ENCODE results near the gene KIF4A. TPM values are rescaled to one million over a fixed set of nuclear protein-coding genes. Genes with fewer than 3 reads are reported as not detected.
A peak's percentile ranks its signal among the peaks of the same experiment; 100 is the strongest.

The KIF4A gene
- total RNA-seq, 1 donor from 2014 or later = 26.5 TPM

- peaks cover 14% of the 10 kb centered on the region for H3K36me3 Mint-ChIP-seq (ENCODE audit: low read depth)
- intact Hi-C loops (cut with micrococcal nuclease) = loop anchor here (1.0 to 10.0 kb wide), 3 partner anchors 210 to 300 kb away; no protein-coding TSS in a partner anchor
- H3K27ac Mint-ChIP-seq = peak overlapping the region; percentile 93
- no peaks in the 10 kb centered on the region for H3K27me3 Mint-ChIP-seq (ENCODE audit: low read depth)
- peaks cover 29% of the 10 kb centered on the region for H3K4me1 Mint-ChIP-seq (ENCODE audit: low read depth)
- H3K9me3 Mint-ChIP-seq = no peaks in the 10 kb centered on the region
- peak overlapping the region; percentile 89 for H3K4me3 Mint-ChIP-seq (ENCODE audit: low read depth)
- peak; percentile 61 for DNase-seq (ENCODE audit: low spot score)
Measured at GRCh38 chrX:70454441-70455365, 164.8 kb downstream of the KIF4A start.

- no peak for DNase-seq (ENCODE audit: low spot score)
- intact Hi-C loops (cut with micrococcal nuclease) = loop anchor here (1.0 to 10.0 kb wide), 4 partner anchors 53 to 299 kb away; no protein-coding TSS in a partner anchor
Measured at GRCh38 chrX:70455366-70456202, 165.7 kb downstream of the KIF4A start.

GRCh38 chrX:70456256-70456655 lies 166.4 kb downstream of the KIF4A start:
- peaks cover 30% of the 10 kb centered on the region for H3K4me1 Mint-ChIP-seq (ENCODE audit: low read depth)
- H3K36me3 Mint-ChIP-seq (ENCODE audit: low read depth) = peaks cover 25% of the 10 kb centered on the region
- H3K9me3 Mint-ChIP-seq = no peaks in the 10 kb centered on the region
- no peaks in the 10 kb centered on the region for H3K27me3 Mint-ChIP-seq (ENCODE audit: low read depth)
- intact Hi-C loops (cut with micrococcal nuclease) = loop anchor here (2.0 to 10.0 kb wide), 3 partner anchors 53 to 299 kb away; no protein-coding TSS in a partner anchor
- peak overlapping the region; percentile 89 for H3K4me3 Mint-ChIP-seq (ENCODE audit: low read depth)
- no peak for DNase-seq (ENCODE audit: low spot score)
- H3K27ac Mint-ChIP-seq = peak overlapping the region; percentile 93

More at GRCh38 chrX:70455366-70456202, 165.7 kb downstream of the KIF4A start:
- peak overlapping the region; percentile 89 for H3K4me3 Mint-ChIP-seq (ENCODE audit: low read depth)
- H3K27ac Mint-ChIP-seq = peak overlapping the region; percentile 93
- H3K27me3 Mint-ChIP-seq (ENCODE audit: low read depth) = no peaks in the 10 kb centered on the region
- H3K36me3 Mint-ChIP-seq (ENCODE audit: low read depth) = peaks cover 18% of the 10 kb centered on the region
- no peaks in the 10 kb centered on the region for H3K9me3 Mint-ChIP-seq
- peaks cover 29% of the 10 kb centered on the region for H3K4me1 Mint-ChIP-seq (ENCODE audit: low read depth)

- Mint-ChIP-seq H3K27me3 (ENCODE audit: low read depth) (no peaks in the 10 kb centered on the region), H3K9me3 (no peaks in the 10 kb centered on the region), H3K36me3 (ENCODE audit: low read depth) (peaks cover 25% of the 10 kb centered on the region), H3K4me1 (ENCODE audit: low read depth) (peaks cover 11% of the 10 kb centered on the region), H3K27ac (peak overlapping the region; percentile 52), H3K4me3 (ENCODE audit: low read depth) (no peak overlapping the region)
- no peak for DNase-seq (ENCODE audit: low spot score)
- intact Hi-C loops (cut with micrococcal nuclease) = no loop called here
Measured at GRCh38 chrX:70461026-70461425, 171.1 kb downstream of the KIF4A start.

- peaks cover 2% of the 10 kb centered on the region for H3K4me1 Mint-ChIP-seq (ENCODE audit: low read depth)
- DNase-seq (ENCODE audit: low spot score) = no peak
- H3K27ac Mint-ChIP-seq = no peak overlapping the region
- intact Hi-C loops (cut with micrococcal nuclease) = no loop called here
- no peaks in the 10 kb centered on the region for H3K27me3 Mint-ChIP-seq (ENCODE audit: low read depth)
- H3K4me3 Mint-ChIP-seq (ENCODE audit: low read depth) = no peak overlapping the region
- H3K36me3 Mint-ChIP-seq (ENCODE audit: low read depth) = peaks cover 20% of the 10 kb centered on the region
- H3K9me3 Mint-ChIP-seq = no peaks in the 10 kb centered on the region
Measured at GRCh38 chrX:70464051-70464450, 174.1 kb downstream of the KIF4A start.

- Mint-ChIP-seq H3K4me3 (ENCODE audit: low read depth) (no peak overlapping the region), H3K36me3 (ENCODE audit: low read depth) (peaks cover 17% of the 10 kb centered on the region), H3K27me3 (ENCODE audit: low read depth) (no peaks in the 10 kb centered on the region), H3K4me1 (ENCODE audit: low read depth) (peaks cover 12% of the 10 kb centered on the region), H3K9me3 (no peaks in the 10 kb centered on the region), H3K27ac (no peak overlapping the region)
- intact Hi-C loops (cut with micrococcal nuclease) = no loop called here
- no peak for DNase-seq (ENCODE audit: low spot score)
Measured at GRCh38 chrX:70466968-70467367, 177.1 kb downstream of the KIF4A start.

GRCh38 chrX:70468709-70469108 lies 178.8 kb downstream of the KIF4A start:
- H3K27me3 Mint-ChIP-seq (ENCODE audit: low read depth) = no peaks in the 10 kb centered on the region
- H3K4me3 Mint-ChIP-seq (ENCODE audit: low read depth) = no peak overlapping the region
- H3K36me3 Mint-ChIP-seq (ENCODE audit: low read depth) = peaks cover 21% of the 10 kb centered on the region
- intact Hi-C loops (cut with micrococcal nuclease) = no loop called here
- H3K27ac Mint-ChIP-seq = no peak overlapping the region
- peaks cover 12% of the 10 kb centered on the region for H3K4me1 Mint-ChIP-seq (ENCODE audit: low read depth)
- no peak for DNase-seq (ENCODE audit: low spot score)
- H3K9me3 Mint-ChIP-seq = no peaks in the 10 kb centered on the region

Other genes starting within 250 kb of the KIF4A start
- gene AWAT2, start 240.2 kb upstream of the KIF4A start, total RNA-seq = not detected in 2 replicates
- not detected in 2 replicates for gene OTUD6A, start 227.6 kb upstream of the KIF4A start, total RNA-seq
- gene IGBP1, start 156.7 kb upstream of the KIF4A start, total RNA-seq = 33.0 and 33.6 TPM in 2 replicates
- gene DGAT2L6, start 112.6 kb upstream of the KIF4A start, total RNA-seq = not detected in 2 replicates
- not detected in 2 replicates for gene AWAT1, start 55.4 kb upstream of the KIF4A start, total RNA-seq
- 0.55 and 0.71 TPM in 2 replicates for gene P2RY4, start 29.9 kb upstream of the KIF4A start, total RNA-seq
- not detected in 2 replicates for gene ARR3, start 21.8 kb upstream of the KIF4A start, total RNA-seq
- gene RAB41, start 7.9 kb upstream of the KIF4A start, total RNA-seq = not detected in 2 replicates
- gene PDZD11, start 177 bp upstream of the KIF4A start, total RNA-seq = 27.7 and 31.4 TPM in 2 replicates
- gene GDPD2, start 133.2 kb downstream of the KIF4A start, total RNA-seq = 0.21 and 0.28 TPM in 2 replicates
- 40.7 and 40.9 TPM in 2 replicates for gene DLG3, start 154.7 kb downstream of the KIF4A start, total RNA-seq